Measurements from ENCODE around the gene PRDM15.

Gene PRDM15

GRCh38 chr21:41883582-41883981, 4.4 kb upstream of the PRDM15 start:
- no peak for DNase-seq

- no peak for DNase-seq
These were observed 1.9 kb upstream of the PRDM15 start for GRCh38 chr21:41881051-41881450.

- DNase-seq: no peak
These were observed 1.0 kb upstream of the PRDM15 start for GRCh38 chr21:41880153-41880552.

GRCh38 chr21:41878831-41879189, 334 bp downstream of the PRDM15 start:
- no peak for DNase-seq

GRCh38 chr21:41877901-41878830, 978 bp downstream of the PRDM15 start:
- DNase-seq: peak; percentile 82

- no peak for DNase-seq
These were observed 2.1 kb downstream of the PRDM15 start for GRCh38 chr21:41876928-41877652.

GRCh38 chr21:41876396-41876795, 2.7 kb downstream of the PRDM15 start:
- no peak for DNase-seq

- no peak for DNase-seq
These were observed 4.1 kb downstream of the PRDM15 start for GRCh38 chr21:41875086-41875485.

GRCh38 chr21:41874611-41875010, 4.5 kb downstream of the PRDM15 start:
- no peak for DNase-seq

GRCh38 chr21:41873426-41873825, 5.7 kb downstream of the PRDM15 start:
- DNase-seq: no peak

GRCh38 chr21:41873005-41873404, 6.1 kb downstream of the PRDM15 start:
- no peak for DNase-seq

GRCh38 chr21:41871293-41872030, 7.7 kb downstream of the PRDM15 start:
- no peak for DNase-seq

GRCh38 chr21:41869771-41870170, 9.4 kb downstream of the PRDM15 start:
- no peak for DNase-seq

- DNase-seq: no peak
These were observed 11.0 kb downstream of the PRDM15 start for GRCh38 chr21:41868062-41868710.

GRCh38 chr21:41867313-41867712, 11.8 kb downstream of the PRDM15 start:
- no peak for DNase-seq

GRCh38 chr21:41866274-41866809, 12.8 kb downstream of the PRDM15 start:
- no peak for DNase-seq

- DNase-seq: no peak
These were observed 14.0 kb downstream of the PRDM15 start for GRCh38 chr21:41865002-41865777.

- DNase-seq: no peak
These were observed 14.7 kb downstream of the PRDM15 start for GRCh38 chr21:41864311-41865001.

- DNase-seq: no peak
These were observed 15.8 kb downstream of the PRDM15 start for GRCh38 chr21:41863439-41863740.

GRCh38 chr21:41861987-41862386, 17.2 kb downstream of the PRDM15 start:
- no peak for DNase-seq

- DNase-seq: no peak
These were observed 17.9 kb downstream of the PRDM15 start for GRCh38 chr21:41861255-41861654.

Data from activated CD8-positive, alpha-beta memory T cell treated with anti-CD3 and anti-CD28 coated beads for 24 hours (primary cell).